Measurements from ENCODE around the gene YIPF5. TPM values are rescaled to one million over a fixed set of nuclear protein-coding genes. Genes with fewer than 3 reads are reported as not detected.

Gene YIPF5
- 49.7 TPM for total RNA-seq
- long read RNA-seq, transcript YIPF5-201 (6 exons, 3,147 nt) = major isoform, 306 of 339 reads
- long read RNA-seq, transcript YIPF5-205 (5 exons, 684 nt) = minor isoform, 5 of 339 reads
- long read RNA-seq, partial matches to known transcripts = 8 of 339 reads
- long read RNA-seq, other reads (novel, unspliced or antisense) = 19 of 339 reads

- DNase-seq (ENCODE audit: low spot score) = peak; percentile 95
Observed at GRCh38 chr5:144170276-144171024, at the start of gene YIPF5, which contains the start of gene KCTD16. Gene YIPF5 (minus strand): TSS chr5:144170659. CDS start chr5:144169955, 704 bp downstream. Gene KCTD16 (plus strand): TSS chr5:144170873.

- DNase-seq (ENCODE audit: low spot score) = no peak
Observed at GRCh38 chr5:144219869-144220268, 49.4 kb upstream of the YIPF5 start.

GRCh38 chr5:144210655-144211054 lies 40.2 kb upstream of the YIPF5 start:
- no peak for DNase-seq (ENCODE audit: low spot score)

GRCh38 chr5:144209361-144209760 lies 38.9 kb upstream of the YIPF5 start:
- DNase-seq (ENCODE audit: low spot score) = no peak

GRCh38 chr5:144207875-144208444 lies 37.5 kb upstream of the YIPF5 start:
- no peak for DNase-seq (ENCODE audit: low spot score)

- DNase-seq (ENCODE audit: low spot score) = no peak
Observed at GRCh38 chr5:144206141-144206540, 35.7 kb upstream of the YIPF5 start.

GRCh38 chr5:144205141-144205551 lies 34.7 kb upstream of the YIPF5 start:
- no peak for DNase-seq (ENCODE audit: low spot score)

GRCh38 chr5:144203750-144204596 lies 33.5 kb upstream of the YIPF5 start:
- DNase-seq (ENCODE audit: low spot score) = no peak

- no peak for DNase-seq (ENCODE audit: low spot score)
Observed at GRCh38 chr5:144202726-144203125, 32.3 kb upstream of the YIPF5 start.

GRCh38 chr5:144202072-144202471 lies 31.6 kb upstream of the YIPF5 start:
- DNase-seq (ENCODE audit: low spot score) = no peak

- DNase-seq (ENCODE audit: low spot score) = no peak
Observed at GRCh38 chr5:144201588-144201987, 31.1 kb upstream of the YIPF5 start.

- no peak for DNase-seq (ENCODE audit: low spot score)
Observed at GRCh38 chr5:144198386-144198785, 27.9 kb upstream of the YIPF5 start.

- DNase-seq (ENCODE audit: low spot score) = no peak
Observed at GRCh38 chr5:144196612-144197011, 26.2 kb upstream of the YIPF5 start.

- no peak for DNase-seq (ENCODE audit: low spot score)
Observed at GRCh38 chr5:144195448-144195847, 25.0 kb upstream of the YIPF5 start.

- no peak for DNase-seq (ENCODE audit: low spot score)
Observed at GRCh38 chr5:144194144-144194543, 23.7 kb upstream of the YIPF5 start.

GRCh38 chr5:144192661-144193060 lies 22.2 kb upstream of the YIPF5 start:
- no peak for DNase-seq (ENCODE audit: low spot score)

- no peak for DNase-seq (ENCODE audit: low spot score)
Observed at GRCh38 chr5:144191998-144192397, 21.5 kb upstream of the YIPF5 start.

GRCh38 chr5:144191531-144191930 lies 21.1 kb upstream of the YIPF5 start:
- no peak for DNase-seq (ENCODE audit: low spot score)

GRCh38 chr5:144189800-144190429 lies 19.5 kb upstream of the YIPF5 start:
- no peak for DNase-seq (ENCODE audit: low spot score)

GRCh38 chr5:144187699-144188294 lies 17.3 kb upstream of the YIPF5 start:
- DNase-seq (ENCODE audit: low spot score) = no peak

All from mesenteric fat pad (tissue), 1 donor.